ENCODE results near the gene PODXL. TPM values are rescaled to one million over a fixed set of nuclear protein-coding genes. Genes with fewer than 3 reads are reported as not detected.
"Not testable (repeated sequence)": the region's sequence is repeated elsewhere in the genome, so short reads cannot be mapped to it uniquely, and the experiment has no call there.

PODXL gene
- total RNA-seq, 1 donor from 2014 or later, result 114 TPM

- DNase-seq (ENCODE audit: low read depth, low spot score), result no peak
Measured at GRCh38 chr7:131538071-131538812, 18.2 kb downstream of the PODXL start.

GRCh38 chr7:131537571-131537978, 18.9 kb downstream of the PODXL start:
- no peak for DNase-seq (ENCODE audit: low read depth, low spot score)

- no peak for DNase-seq (ENCODE audit: low read depth, low spot score)
Measured at GRCh38 chr7:131536361-131536849, 20.0 kb downstream of the PODXL start.

- DNase-seq (ENCODE audit: low read depth, low spot score), result no peak
Measured at GRCh38 chr7:131533566-131534561, 22.6 kb downstream of the PODXL start.

- DNase-seq (ENCODE audit: low read depth, low spot score), result no peak
Measured at GRCh38 chr7:131533151-131533559, 23.3 kb downstream of the PODXL start.

- DNase-seq (ENCODE audit: low read depth, low spot score), result no peak
Measured at GRCh38 chr7:131532570-131533091, 23.8 kb downstream of the PODXL start.

GRCh38 chr7:131530137-131530536, 26.3 kb downstream of the PODXL start:
- no peak for DNase-seq (ENCODE audit: low read depth, low spot score)

GRCh38 chr7:131529617-131530016, 26.8 kb downstream of the PODXL start:
- DNase-seq (ENCODE audit: low read depth, low spot score), result no peak

- DNase-seq (ENCODE audit: low read depth, low spot score), result no peak
Measured at GRCh38 chr7:131529179-131529578, 27.2 kb downstream of the PODXL start.

- DNase-seq (ENCODE audit: low read depth, low spot score), result no peak
Measured at GRCh38 chr7:131527456-131527855, 29.0 kb downstream of the PODXL start.

GRCh38 chr7:131525820-131526219, 30.6 kb downstream of the PODXL start:
- no peak for DNase-seq (ENCODE audit: low read depth, low spot score)

GRCh38 chr7:131524703-131525102, 31.7 kb downstream of the PODXL start:
- DNase-seq (ENCODE audit: low read depth, low spot score), result no peak

- DNase-seq (ENCODE audit: low read depth, low spot score), result no peak
Measured at GRCh38 chr7:131524115-131524514, 32.3 kb downstream of the PODXL start.

GRCh38 chr7:131522325-131522930, 34.0 kb downstream of the PODXL start:
- no peak for DNase-seq (ENCODE audit: low read depth, low spot score)

GRCh38 chr7:131521651-131522163, 34.7 kb downstream of the PODXL start:
- no peak for DNase-seq (ENCODE audit: low read depth, low spot score)

- no peak for DNase-seq (ENCODE audit: low read depth, low spot score)
Measured at GRCh38 chr7:131518626-131519025, 37.8 kb downstream of the PODXL start.

GRCh38 chr7:131517218-131517923, 39.1 kb downstream of the PODXL start:
- DNase-seq (ENCODE audit: low read depth, low spot score), result no peak

GRCh38 chr7:131515471-131515870, 41.0 kb downstream of the PODXL start:
- DNase-seq (ENCODE audit: low read depth, low spot score), result not testable (repeated sequence)

GRCh38 chr7:131513245-131514061, 43.0 kb downstream of the PODXL start:
- DNase-seq (ENCODE audit: low read depth, low spot score), result peak; percentile 54

All from pulmonary artery endothelial cell (primary cell).